Calu3 (cell line): ENCODE results near the gene RDH5. TPM values are rescaled to one million over a fixed set of nuclear protein-coding genes. Genes with fewer than 3 reads are reported as not detected.

Experiments
- BruUV-seq: library from RNA; stranded (reverse); fragments of 400-500 nt; replicated peaks from 2 replicates; lab custom pipeline; 2021; lab: Mats Ljungman, UMichigan
- CTCF ChIA-PET: fragments of 300-600 bp; sonication (Branson Sonifier 250); formaldehyde crosslinking; loops from one replicate; lab custom pipeline; 2022; ENCODE audit warnings: antibody characterized with exemption; lab: Charles Lee
- DNase-seq: peaks from one replicate; pipeline ENCODE4 v3.0.0; 2022
- H3K27ac Mint-ChIP-seq: one replicate; pipeline ENCODE4 v1.8.0; 2022; ENCODE audit warnings: mixed read lengths; ENCODE audit not compliant: unreplicated experiment
- H3K27me3 Mint-ChIP-seq: one replicate; pipeline ENCODE4 v1.8.0; 2022; ENCODE audit warnings: mixed read lengths; ENCODE audit not compliant: unreplicated experiment
- H3K36me3 Mint-ChIP-seq: one replicate; pipeline ENCODE4 v1.8.0; 2022; ENCODE audit warnings: mild to moderate bottlenecking, moderate library complexity, mixed read lengths; ENCODE audit not compliant: insufficient read depth, unreplicated experiment
- H3K4me1 Mint-ChIP-seq: one replicate; pipeline ENCODE4 v1.8.0; 2022; ENCODE audit warnings: mild to moderate bottlenecking, low read depth, mixed read lengths; ENCODE audit not compliant: unreplicated experiment
- H3K4me3 Mint-ChIP-seq: one replicate; pipeline ENCODE4 v1.8.0; 2022; ENCODE audit warnings: mild to moderate bottlenecking, low read depth, moderate library complexity, mixed read lengths; ENCODE audit not compliant: unreplicated experiment
- H3K9me3 Mint-ChIP-seq: one replicate; pipeline ENCODE4 v1.8.0; 2022; ENCODE audit warnings: low read depth, mixed read lengths; ENCODE audit not compliant: unreplicated experiment
- intact Hi-C: fragments of 100-400 bp; cut with micrococcal nuclease; formaldehyde crosslinking; loops from one replicate; pipeline ENCODE4 v1.10.0; 2022; ENCODE audit not compliant: unreplicated experiment
- total RNA-seq: library from RNA; stranded (reverse); gene quantifications from 2 replicates; pipeline ENCODE4 v1.2.3, GENCODE V29; 2022
- TF ChIP-seq, protein P1 (sequence below): fragments of 200-600 bp; IDR thresholded peaks from one replicate; pipeline ENCODE4 v1.8.0; 2022; ENCODE audit warnings: antibody characterized with exemption; ENCODE audit not compliant: unreplicated experiment

The RDH5 gene
- total RNA-seq, 1 experiment from 2014 or later = 11.2 TPM

- intact Hi-C loops = no loop called here
- DNase-seq = peak; percentile 78
Measured at GRCh38 chr12:55724226-55724939, 4.2 kb downstream of the RDH5 start.

GRCh38 chr12:55724940-55725309, 4.7 kb downstream of the RDH5 start:
- H3K27me3 Mint-ChIP-seq = no peaks in the 10 kb centered on the region
- CTCF ChIA-PET = interaction anchor here (0.6 to 1.5 kb wide), 4 partner anchors 13 to 68 kb away, joined by 4 to 28 read pairs (median 5); a partner anchor contains a TSS
- H3K36me3 Mint-ChIP-seq = peaks cover 90% of the 10 kb centered on the region
- peaks cover 49% of the 10 kb centered on the region for H3K4me1 Mint-ChIP-seq
- intact Hi-C loops = no loop called here
- no peak for DNase-seq
- no TSS peak for BruUV-seq
- H3K4me3 Mint-ChIP-seq = peak overlapping the region; percentile 3
- H3K27ac Mint-ChIP-seq = peak overlapping the region; percentile 11
- H3K9me3 Mint-ChIP-seq = no peaks in the 10 kb centered on the region
- TF ChIP-seq, protein P1, sequence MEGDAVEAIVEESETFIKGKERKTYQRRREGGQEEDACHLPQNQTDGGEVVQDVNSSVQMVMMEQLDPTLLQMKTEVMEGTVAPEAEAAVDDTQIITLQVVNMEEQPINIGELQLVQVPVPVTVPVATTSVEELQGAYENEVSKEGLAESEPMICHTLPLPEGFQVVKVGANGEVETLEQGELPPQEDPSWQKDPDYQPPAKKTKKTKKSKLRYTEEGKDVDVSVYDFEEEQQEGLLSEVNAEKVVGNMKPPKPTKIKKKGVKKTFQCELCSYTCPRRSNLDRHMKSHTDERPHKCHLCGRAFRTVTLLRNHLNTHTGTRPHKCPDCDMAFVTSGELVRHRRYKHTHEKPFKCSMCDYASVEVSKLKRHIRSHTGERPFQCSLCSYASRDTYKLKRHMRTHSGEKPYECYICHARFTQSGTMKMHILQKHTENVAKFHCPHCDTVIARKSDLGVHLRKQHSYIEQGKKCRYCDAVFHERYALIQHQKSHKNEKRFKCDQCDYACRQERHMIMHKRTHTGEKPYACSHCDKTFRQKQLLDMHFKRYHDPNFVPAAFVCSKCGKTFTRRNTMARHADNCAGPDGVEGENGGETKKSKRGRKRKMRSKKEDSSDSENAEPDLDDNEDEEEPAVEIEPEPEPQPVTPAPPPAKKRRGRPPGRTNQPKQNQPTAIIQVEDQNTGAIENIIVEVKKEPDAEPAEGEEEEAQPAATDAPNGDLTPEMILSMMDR = no peak

More at GRCh38 chr12:55724226-55724939, 4.2 kb downstream of the RDH5 start:
- peak overlapping the region; percentile 3 for H3K4me3 Mint-ChIP-seq
- TF ChIP-seq, protein P1 = peak; percentile 55
- BruUV-seq = no TSS peak
- no peaks in the 10 kb centered on the region for H3K27me3 Mint-ChIP-seq
- CTCF ChIA-PET = interaction anchor here (0.6 to 1.5 kb wide), 4 partner anchors 13 to 68 kb away, joined by 4 to 28 read pairs (median 5); a partner anchor contains a TSS
- H3K36me3 Mint-ChIP-seq = peaks cover 87% of the 10 kb centered on the region
- H3K27ac Mint-ChIP-seq = peak overlapping the region; percentile 11
- no peaks in the 10 kb centered on the region for H3K9me3 Mint-ChIP-seq
- peaks cover 49% of the 10 kb centered on the region for H3K4me1 Mint-ChIP-seq

DNA sequence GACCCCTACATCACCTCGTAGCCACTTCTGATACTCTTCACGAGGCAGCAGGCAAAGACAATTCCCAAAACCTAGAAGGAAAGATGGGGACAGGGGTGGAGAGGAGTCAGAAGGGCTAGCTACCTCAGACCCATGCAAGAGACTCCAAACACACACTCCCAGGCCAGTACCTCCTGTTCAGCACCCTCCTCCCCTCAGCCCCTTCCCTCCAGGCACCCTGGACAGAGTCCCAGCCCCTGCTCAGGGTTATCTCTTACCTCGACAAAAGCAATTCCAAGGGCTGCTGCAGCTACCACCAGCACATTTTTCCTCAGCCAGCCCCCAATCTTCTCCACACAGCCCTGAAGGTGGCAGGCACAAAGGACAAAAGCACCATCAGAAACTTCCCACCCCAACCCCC, 5.4 kb downstream of the RDH5 start:
- no TSS peak for BruUV-seq
- intact Hi-C loops = no loop called here
- Mint-ChIP-seq H3K27me3 (no peaks in the 10 kb centered on the region), H3K4me1 (peaks cover 52% of the 10 kb centered on the region), H3K4me3 (peak overlapping the region; percentile 12), H3K9me3 (no peaks in the 10 kb centered on the region), H3K36me3 (peaks cover 91% of the 10 kb centered on the region), H3K27ac (no peak overlapping the region)
- TF ChIP-seq, protein P1 = no peak
- DNase-seq = no peak
- CTCF ChIA-PET = interaction anchor here (1.4 kb wide), 1 partner anchor 12 kb away, joined by 28 read pairs; no protein-coding TSS in a partner anchor

- no peak for DNase-seq
- no peaks in the 10 kb centered on the region for H3K9me3 Mint-ChIP-seq
- peak overlapping the region; percentile 80 for H3K4me3 Mint-ChIP-seq
- H3K27ac Mint-ChIP-seq = peak overlapping the region; percentile 93
- BruUV-seq = no TSS peak
- H3K4me1 Mint-ChIP-seq = peaks cover 44% of the 10 kb centered on the region
- no peaks in the 10 kb centered on the region for H3K27me3 Mint-ChIP-seq
- CTCF ChIA-PET = interaction anchor here (0.8 kb wide), 1 partner anchor 45 kb away, joined by 3 read pairs; a partner anchor contains a TSS
- intact Hi-C loops = no loop called here
- peaks cover 83% of the 10 kb centered on the region for H3K36me3 Mint-ChIP-seq
- TF ChIP-seq, protein P1 = no peak
Measured at GRCh38 chr12:55726971-55727370, 6.8 kb downstream of the RDH5 start.
